ENCODE results near the gene COX4I1. TPM values are rescaled to one million over a fixed set of nuclear protein-coding genes. Genes with fewer than 3 reads are reported as not detected.
"Not testable (repeated sequence)": the region's sequence is repeated elsewhere in the genome, so short reads cannot be mapped to it uniquely, and the experiment has no call there.

Gene COX4I1
- total RNA-seq, 2 experiments from 2014 or later, result 563 to 568 TPM

DNA sequence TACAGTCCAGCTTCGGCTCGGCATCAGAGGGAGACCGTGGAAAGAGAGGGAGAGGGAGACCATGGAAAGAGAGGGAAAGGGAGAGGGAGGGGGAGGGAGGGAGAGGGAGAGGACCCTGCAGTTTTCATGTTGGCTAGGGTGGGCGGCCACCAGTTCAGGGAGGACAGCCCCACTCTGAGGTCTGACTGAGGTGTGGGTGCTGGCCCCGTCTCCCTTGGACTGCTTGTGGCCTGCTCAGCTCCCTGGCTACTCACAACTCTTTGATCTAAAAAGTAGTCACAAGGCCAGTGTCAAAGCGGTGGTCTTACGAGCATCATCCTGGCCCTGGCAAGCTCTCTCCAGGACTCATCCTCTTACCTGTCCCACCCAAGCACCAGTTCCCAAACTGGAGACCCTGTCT is 9.4 kb downstream of the COX4I1 start:
- Mint-ChIP-seq H3K27me3 (ENCODE audit: low read depth) (peaks cover 9% of the 10 kb centered on the region), H3K36me3 (ENCODE audit: low read depth) (peaks cover 32% of the 10 kb centered on the region), H3K27ac (no peak overlapping the region), H3K4me1 (ENCODE audit: low read depth) (peaks cover 3% of the 10 kb centered on the region), H3K4me3 (no peak overlapping the region), H3K9me3 (no peaks in the 10 kb centered on the region)
- intact Hi-C loops (cut with micrococcal nuclease), result no loop called here
- DNase-seq, result no peak
- CTCF ChIA-PET, result no interaction called here

DNA sequence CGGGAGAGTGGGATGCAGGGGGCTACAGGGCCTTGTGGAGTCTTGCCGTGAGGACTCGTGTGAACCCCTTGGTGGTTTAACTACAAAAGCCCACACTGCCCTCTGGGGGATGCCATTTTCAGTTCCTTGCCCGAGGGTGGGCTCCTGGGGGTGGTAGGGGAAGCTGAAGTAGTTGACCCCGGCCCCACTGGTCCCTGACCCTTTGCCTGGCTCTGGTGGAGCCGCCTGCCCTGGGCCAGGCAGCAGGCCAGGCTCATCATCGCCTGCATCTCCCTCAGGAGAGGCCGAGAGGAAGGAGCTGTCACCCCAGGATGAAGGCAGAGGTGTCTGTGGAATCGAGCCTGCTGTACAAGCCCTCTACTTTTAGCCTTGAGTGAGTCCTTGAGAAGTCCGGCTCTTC is 10.2 kb downstream of the COX4I1 start:
- Mint-ChIP-seq H3K4me1 (ENCODE audit: low read depth) (peaks cover 3% of the 10 kb centered on the region), H3K4me3 (no peak overlapping the region), H3K27ac (no peak overlapping the region), H3K36me3 (ENCODE audit: low read depth) (peaks cover 27% of the 10 kb centered on the region), H3K27me3 (ENCODE audit: low read depth) (peaks cover 9% of the 10 kb centered on the region), H3K9me3 (no peaks in the 10 kb centered on the region)
- intact Hi-C loops (cut with micrococcal nuclease), result no loop called here
- CTCF ChIA-PET, result no interaction called here
- no peak for DNase-seq

DNA sequence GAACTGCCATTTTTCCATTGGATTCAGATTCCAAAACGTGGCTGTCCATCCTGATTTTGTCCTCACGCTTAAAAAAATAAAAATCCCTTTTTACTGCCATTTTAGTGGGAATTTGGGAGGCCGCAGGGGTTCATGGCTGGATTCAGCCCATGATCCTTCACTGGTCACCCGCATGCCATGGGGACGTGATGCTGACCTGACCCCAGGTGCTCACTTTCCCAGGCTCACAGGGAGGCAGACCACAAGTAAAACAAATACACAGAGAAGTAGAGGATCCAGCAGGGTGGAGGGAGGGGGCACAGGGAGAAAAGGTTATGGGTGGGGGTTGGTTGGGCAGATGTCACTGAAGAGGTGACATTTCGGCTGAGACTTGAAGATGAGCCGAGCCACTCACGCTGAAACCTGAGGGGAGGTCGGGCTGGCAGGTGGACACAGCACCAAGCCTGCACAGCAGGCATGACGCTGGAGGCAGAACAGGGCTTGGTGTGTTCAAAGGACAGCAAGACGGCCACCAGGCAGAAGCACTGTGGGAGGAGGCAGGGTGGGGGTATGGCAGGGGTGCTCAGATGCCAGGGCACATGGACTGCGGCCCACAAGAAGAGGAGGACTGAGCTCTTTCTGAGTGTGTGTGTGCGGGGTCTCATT is 10.7 kb downstream of the COX4I1 start:
- Mint-ChIP-seq H3K36me3 (ENCODE audit: low read depth) (peaks cover 21% of the 10 kb centered on the region), H3K27me3 (ENCODE audit: low read depth) (peaks cover 9% of the 10 kb centered on the region), H3K4me3 (no peak overlapping the region), H3K4me1 (ENCODE audit: low read depth) (peaks cover 3% of the 10 kb centered on the region), H3K27ac (peak overlapping the region; percentile 50), H3K9me3 (no peaks in the 10 kb centered on the region)
- intact Hi-C loops (cut with micrococcal nuclease), result no loop called here
- CTCF ChIA-PET, result interaction anchor here (1.6 kb wide), 1 partner anchor 11 kb away, joined by 10 read pairs; no protein-coding TSS in a partner anchor
- no peak for DNase-seq

DNA sequence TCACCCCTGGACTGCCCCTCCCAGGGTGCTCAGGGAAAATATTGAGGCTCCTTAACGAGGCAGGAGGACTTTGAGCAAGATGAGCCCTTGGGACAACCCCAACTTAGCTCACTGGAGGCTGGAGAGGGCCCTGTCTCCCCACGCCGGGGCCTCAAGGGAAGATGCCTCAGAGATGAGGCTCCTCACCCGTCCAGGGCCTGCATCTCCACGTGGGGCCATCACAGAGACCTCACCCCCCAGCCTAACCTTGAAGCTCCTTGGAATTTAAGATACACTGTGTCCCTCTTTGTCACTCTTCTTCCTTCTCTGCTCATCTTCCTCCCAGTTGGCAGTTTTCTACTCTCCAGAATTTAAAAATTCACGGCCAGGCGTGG is 11.2 kb downstream of the COX4I1 start:
- Mint-ChIP-seq H3K27ac (no peak overlapping the region), H3K36me3 (ENCODE audit: low read depth) (peaks cover 16% of the 10 kb centered on the region), H3K4me1 (ENCODE audit: low read depth) (no peaks in the 10 kb centered on the region), H3K9me3 (no peaks in the 10 kb centered on the region), H3K27me3 (ENCODE audit: low read depth) (peaks cover 9% of the 10 kb centered on the region), H3K4me3 (no peak overlapping the region)
- CTCF ChIA-PET, result interaction anchor here (1.6 kb wide), 1 partner anchor 10 kb away, joined by 10 read pairs; no protein-coding TSS in a partner anchor
- DNase-seq, result no peak
- intact Hi-C loops (cut with micrococcal nuclease), result no loop called here

DNA sequence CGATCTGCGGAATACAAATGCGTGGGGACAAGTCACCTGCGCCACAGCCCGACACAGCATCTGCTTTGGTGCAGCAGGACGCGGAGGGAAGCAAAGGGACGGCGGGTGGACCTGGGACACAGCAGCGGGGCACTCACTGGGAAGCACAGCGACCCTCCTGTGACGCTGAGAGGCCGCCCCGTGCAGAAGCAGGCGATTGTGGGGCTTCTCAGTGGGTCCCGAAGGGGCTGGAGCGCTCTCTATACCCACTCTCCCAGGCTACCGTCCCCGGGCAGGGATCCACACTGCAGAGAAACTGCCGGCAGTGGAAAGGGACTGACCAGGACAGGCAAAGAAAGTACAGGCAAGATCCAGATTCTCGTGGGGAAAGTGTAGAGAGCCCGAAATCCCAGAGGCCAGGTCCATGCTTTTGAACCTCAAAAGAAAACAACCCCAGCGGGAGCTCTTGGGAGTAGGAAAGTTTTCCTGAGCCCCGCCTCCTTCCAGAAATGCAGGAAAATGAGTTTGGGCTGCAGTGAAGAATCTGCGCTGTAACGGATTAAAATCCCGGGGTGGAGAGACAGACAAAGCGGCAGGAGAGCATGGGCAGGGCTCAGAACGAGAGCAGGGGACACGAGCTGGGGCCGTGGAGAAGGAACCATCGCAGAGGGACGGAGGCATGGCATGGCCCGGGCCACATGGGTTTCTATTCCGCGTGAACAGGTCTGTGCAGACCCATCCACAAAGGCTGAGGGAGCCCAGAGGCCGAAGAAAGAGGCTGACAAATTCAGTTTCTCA is 12.7 kb downstream of the COX4I1 start:
- H3K27me3 Mint-ChIP-seq (ENCODE audit: low read depth), result peaks cover 9% of the 10 kb centered on the region
- no peak overlapping the region for H3K4me3 Mint-ChIP-seq
- H3K9me3 Mint-ChIP-seq, result no peaks in the 10 kb centered on the region
- H3K4me1 Mint-ChIP-seq (ENCODE audit: low read depth), result no peaks in the 10 kb centered on the region
- CTCF ChIA-PET, result interaction anchor here (0.6 to 1.6 kb wide), 5 partner anchors 9 to 389 kb away, joined by 3 to 10 read pairs (median 3); no protein-coding TSS in a partner anchor
- no peak for DNase-seq
- intact Hi-C loops (cut with micrococcal nuclease), result no loop called here
- H3K36me3 Mint-ChIP-seq (ENCODE audit: low read depth), result peaks cover 3% of the 10 kb centered on the region
- no peak overlapping the region for H3K27ac Mint-ChIP-seq

DNA sequence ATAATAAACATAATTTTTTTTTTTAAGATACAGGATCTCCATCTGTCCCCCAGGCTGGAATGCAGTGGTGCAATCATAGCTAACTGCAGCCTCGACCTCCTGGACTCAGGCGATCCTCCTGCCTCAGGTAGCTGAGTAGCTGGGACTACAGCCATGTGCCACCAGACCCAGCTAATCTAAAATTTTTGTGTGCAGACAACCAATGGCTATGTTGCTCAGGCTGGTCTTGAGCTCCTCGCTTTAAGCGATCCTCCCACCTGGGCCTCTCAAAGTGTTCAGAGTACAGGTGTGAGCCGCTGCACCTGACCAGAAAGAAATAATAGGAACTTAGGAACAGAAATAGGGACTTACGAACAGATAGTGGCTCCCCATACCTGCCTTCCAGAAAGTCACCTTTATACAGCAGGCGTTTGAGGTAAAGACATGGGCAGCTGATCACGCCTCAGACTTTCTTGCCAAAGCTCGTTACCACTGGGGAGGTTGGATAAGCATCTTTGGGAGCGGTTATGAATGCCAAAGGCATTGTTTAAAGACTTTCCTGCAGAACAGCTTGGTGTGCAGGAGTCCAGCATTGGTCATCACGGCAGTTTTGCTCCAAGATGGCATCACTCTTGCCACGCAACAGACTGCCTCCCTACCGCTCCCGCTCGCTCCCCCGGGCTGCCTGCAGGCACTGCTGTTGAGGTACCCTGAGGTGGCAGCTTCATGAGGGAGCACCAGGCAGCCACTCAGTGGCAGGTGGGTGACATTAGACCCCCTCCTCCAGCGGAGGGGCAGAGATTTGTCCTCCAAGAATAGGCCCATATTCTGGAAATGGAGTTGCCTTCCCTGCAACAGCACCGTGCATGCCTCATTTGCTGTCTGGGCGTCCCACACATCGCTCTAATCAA is 13.6 kb downstream of the COX4I1 start:
- CTCF ChIA-PET, result interaction anchor here (0.6 to 1.3 kb wide), 2 partner anchors 79 to 83 kb away, joined by 3 to 4 read pairs; no protein-coding TSS in a partner anchor
- Mint-ChIP-seq H3K9me3 (no peaks in the 10 kb centered on the region), H3K27ac (no peak overlapping the region), H3K4me1 (ENCODE audit: low read depth) (no peaks in the 10 kb centered on the region), H3K4me3 (no peak overlapping the region), H3K27me3 (ENCODE audit: low read depth) (peaks cover 9% of the 10 kb centered on the region), H3K36me3 (ENCODE audit: low read depth) (peaks cover 3% of the 10 kb centered on the region)
- no peak for DNase-seq
- intact Hi-C loops (cut with micrococcal nuclease), result no loop called here

DNA sequence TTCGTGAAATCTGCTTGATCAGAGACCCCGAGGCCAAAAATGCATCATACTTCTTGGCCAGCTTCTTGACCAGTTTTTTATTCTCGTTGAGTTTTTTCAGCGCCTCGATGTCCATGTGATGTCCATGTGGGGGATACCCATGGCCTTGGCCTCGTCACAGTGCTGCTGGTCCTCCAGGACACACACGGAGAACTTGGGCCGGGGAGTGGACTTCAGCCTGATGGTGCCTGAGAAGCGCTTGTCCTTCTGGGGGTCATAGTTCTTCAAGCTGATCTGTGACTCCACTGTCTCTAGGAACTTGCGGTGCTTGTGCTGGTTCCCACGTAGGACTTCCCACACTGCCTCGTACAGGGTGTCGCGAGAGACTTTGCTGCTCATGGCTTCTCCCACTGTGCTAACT is 16.7 kb downstream of the COX4I1 start:
- peaks cover 5% of the 10 kb centered on the region for H3K4me1 Mint-ChIP-seq (ENCODE audit: low read depth)
- H3K27me3 Mint-ChIP-seq (ENCODE audit: low read depth), result peaks cover 9% of the 10 kb centered on the region
- DNase-seq, result no peak
- H3K9me3 Mint-ChIP-seq, result no peaks in the 10 kb centered on the region
- intact Hi-C loops (cut with micrococcal nuclease), result no loop called here
- CTCF ChIA-PET, result interaction anchor here (0.6 to 1.5 kb wide), 2 partner anchors 80 to 171 kb away, joined by 3 to 5 read pairs; no protein-coding TSS in a partner anchor
- H3K36me3 Mint-ChIP-seq (ENCODE audit: low read depth), result no peaks in the 10 kb centered on the region
- no peak overlapping the region for H3K27ac Mint-ChIP-seq
- H3K4me3 Mint-ChIP-seq, result no peak overlapping the region

DNA sequence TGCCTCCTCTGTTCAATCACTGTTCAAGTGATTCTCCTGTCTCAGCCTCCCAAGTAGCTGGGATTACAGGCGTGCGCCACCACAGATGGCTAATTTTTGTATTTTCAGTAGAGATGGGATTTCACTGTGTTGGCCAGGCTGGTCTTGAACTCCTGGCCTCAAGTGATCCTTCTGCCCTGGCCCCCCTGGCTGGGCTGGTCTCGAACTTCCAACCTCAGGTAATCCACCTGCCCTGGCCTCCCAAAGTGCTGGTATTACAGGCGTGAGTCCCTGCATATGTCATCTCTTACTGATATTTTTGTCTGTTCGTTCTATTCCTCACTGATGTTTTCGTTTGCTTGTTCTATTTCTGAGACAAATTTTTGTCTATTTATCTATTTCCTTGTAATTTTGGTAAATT is 17.7 kb downstream of the COX4I1 start:
- H3K27me3 Mint-ChIP-seq (ENCODE audit: low read depth); H3K36me3 Mint-ChIP-seq (ENCODE audit: low read depth); H3K9me3 Mint-ChIP-seq; DNase-seq; H3K4me3 Mint-ChIP-seq; intact Hi-C loops (cut with micrococcal nuclease); H3K27ac Mint-ChIP-seq: not testable (repeated sequence)
- peaks cover 11% of the 10 kb centered on the region for H3K4me1 Mint-ChIP-seq (ENCODE audit: low read depth)
- CTCF ChIA-PET, result interaction anchor here (1.5 kb wide), 1 partner anchor 170 kb away, joined by 5 read pairs; no protein-coding TSS in a partner anchor

DNA sequence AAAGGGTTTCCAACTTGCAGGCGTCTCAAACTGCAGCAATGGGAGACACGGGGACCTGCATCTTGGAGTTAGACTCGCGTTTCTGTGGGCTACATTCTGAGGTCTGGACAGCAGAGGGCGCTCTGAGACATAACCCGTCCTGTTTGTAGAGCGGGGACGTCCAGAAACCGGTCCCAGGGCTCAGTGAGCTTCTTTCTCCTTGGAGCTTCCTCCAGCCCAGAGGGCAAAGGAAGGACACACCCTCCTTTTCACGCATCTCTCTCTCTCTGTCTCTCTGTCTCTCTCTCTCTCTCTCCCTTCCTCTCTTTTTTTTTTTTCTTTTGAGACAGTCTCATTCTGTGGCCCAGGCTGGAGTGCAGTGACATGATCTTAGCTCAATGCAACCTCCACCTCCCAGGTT is 19.8 kb downstream of the COX4I1 start:
- H3K27ac Mint-ChIP-seq, result no peak overlapping the region
- intact Hi-C loops (cut with micrococcal nuclease), result no loop called here
- H3K27me3 Mint-ChIP-seq (ENCODE audit: low read depth), result no peaks in the 10 kb centered on the region
- DNase-seq, result peak; percentile 97
- no peak overlapping the region for H3K4me3 Mint-ChIP-seq
- no peaks in the 10 kb centered on the region for H3K36me3 Mint-ChIP-seq (ENCODE audit: low read depth)
- H3K4me1 Mint-ChIP-seq (ENCODE audit: low read depth), result peaks cover 11% of the 10 kb centered on the region
- H3K9me3 Mint-ChIP-seq, result no peaks in the 10 kb centered on the region
- CTCF ChIA-PET, result interaction anchor here (0.6 to 5.3 kb wide), 36 partner anchors 10 to 723 kb away, joined by 3 to 163 read pairs (median 4); partner anchors contain the start of gene IRF8

DNA sequence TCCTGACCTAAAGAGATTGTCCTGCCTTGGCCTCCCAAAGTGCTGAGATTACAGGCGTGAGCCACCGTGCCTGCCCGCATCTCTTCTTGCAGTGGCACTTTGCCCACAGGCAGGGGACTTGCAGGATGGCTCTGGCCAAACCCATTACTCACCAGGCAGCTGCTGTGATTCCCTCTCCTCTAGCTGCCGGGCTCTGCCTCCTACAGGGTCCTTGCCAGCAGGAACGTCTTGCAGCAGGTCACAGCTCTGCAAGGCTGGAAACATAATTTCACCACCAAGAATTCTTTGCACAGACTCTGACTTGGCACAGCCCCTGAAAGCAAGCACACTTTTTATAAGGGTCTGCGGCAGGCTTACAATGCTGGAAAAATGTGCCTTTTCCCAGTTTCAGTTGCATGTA is 20.3 kb downstream of the COX4I1 start:
- Mint-ChIP-seq H3K27ac (no peak overlapping the region), H3K4me1 (ENCODE audit: low read depth) (peaks cover 11% of the 10 kb centered on the region), H3K4me3 (no peak overlapping the region), H3K27me3 (ENCODE audit: low read depth) (no peaks in the 10 kb centered on the region), H3K36me3 (ENCODE audit: low read depth) (no peaks in the 10 kb centered on the region), H3K9me3 (no peaks in the 10 kb centered on the region)
- CTCF ChIA-PET, result interaction anchor here (0.7 to 5.3 kb wide), 34 partner anchors 9 to 701 kb away, joined by 3 to 163 read pairs (median 6); partner anchors contain the start of gene IRF8
- intact Hi-C loops (cut with micrococcal nuclease), result loop anchor here (2.0 kb wide), 1 partner anchor 701 kb away; no protein-coding TSS in a partner anchor
- DNase-seq, result no peak

DNA sequence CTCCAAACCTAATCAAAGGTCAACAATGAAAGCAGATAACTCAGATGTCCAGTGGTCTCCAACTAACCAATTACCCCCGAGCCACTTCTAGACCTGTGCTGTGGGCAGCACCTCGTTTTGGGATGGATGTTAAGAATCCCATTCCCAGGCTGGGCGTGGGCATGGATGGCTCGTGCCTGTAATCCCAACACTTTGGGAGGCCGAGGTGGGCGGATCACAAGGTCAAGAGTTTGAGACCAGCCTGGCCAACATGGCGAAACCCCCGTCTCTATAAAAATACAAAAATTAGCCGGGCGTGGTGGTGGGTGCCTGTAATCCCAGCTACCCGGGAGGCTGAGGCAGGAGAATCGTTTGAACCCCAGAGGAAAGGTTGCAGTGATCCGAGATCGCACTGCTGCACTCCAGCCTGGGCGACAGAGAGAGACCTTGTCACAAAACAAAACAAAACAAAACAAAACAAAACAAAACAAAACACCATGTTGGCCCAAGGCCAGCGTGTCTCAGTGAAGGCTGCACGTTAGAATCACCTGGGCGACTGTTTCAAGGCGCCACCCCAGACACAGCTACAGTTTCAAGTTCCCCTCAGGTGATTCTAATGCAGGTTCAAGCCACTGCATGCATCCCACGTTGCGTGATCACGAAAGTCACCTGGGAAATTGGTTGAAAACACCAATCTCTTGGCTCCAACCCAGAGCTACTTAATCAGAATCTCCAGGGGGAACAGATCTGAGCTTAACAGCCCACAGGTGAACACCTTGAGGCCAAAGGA is 21.3 kb downstream of the COX4I1 start:
- H3K27me3 Mint-ChIP-seq (ENCODE audit: low read depth), result no peaks in the 10 kb centered on the region
- H3K36me3 Mint-ChIP-seq (ENCODE audit: low read depth), result no peaks in the 10 kb centered on the region
- no peak overlapping the region for H3K27ac Mint-ChIP-seq
- DNase-seq, result no peak
- no peaks in the 10 kb centered on the region for H3K9me3 Mint-ChIP-seq
- intact Hi-C loops (cut with micrococcal nuclease), result loop anchor here (1.0 to 2.0 kb wide), 4 partner anchors 74 to 700 kb away; no protein-coding TSS in a partner anchor
- H3K4me1 Mint-ChIP-seq (ENCODE audit: low read depth), result peaks cover 11% of the 10 kb centered on the region
- H3K4me3 Mint-ChIP-seq, result no peak overlapping the region
- CTCF ChIA-PET, result interaction anchor here (0.6 to 5.3 kb wide), 56 partner anchors 9 to 699 kb away, joined by 3 to 163 read pairs (median 5); partner anchors contain the start of gene IRF8
